ENCODE measurements around the gene USP48. TPM values are rescaled to one million over a fixed set of nuclear protein-coding genes. Genes with fewer than 3 reads are reported as not detected.
A peak's percentile ranks its signal among the peaks of the same experiment; 100 is the strongest.

The USP48 gene
- total RNA-seq, 1 donor from 2014 or later, result 86.5 TPM

GRCh38 chr1:21704145-21704544 is 78.8 kb downstream of the USP48 start:
- Mint-ChIP-seq H3K27ac (no peak overlapping the region), H3K4me3 (no peak overlapping the region), H3K9me3 (no peaks in the 10 kb centered on the region), H3K4me1 (no peaks in the 10 kb centered on the region), H3K36me3 (peaks cover 31% of the 10 kb centered on the region), H3K27me3 (ENCODE audit: low read depth) (no peaks in the 10 kb centered on the region)
- no peak for DNase-seq (ENCODE audit: low spot score in 2 of 2, unreplicated experiment in 2 of 2)
- TF ChIP-seq CTCF (IDR thresholded peaks at IDR 0.05; ENCODE audit: unreplicated experiment), result no peak

GRCh38 chr1:21703318-21703963 is 79.5 kb downstream of the USP48 start:
- Mint-ChIP-seq H3K36me3 (peaks cover 34% of the 10 kb centered on the region), H3K9me3 (no peaks in the 10 kb centered on the region), H3K4me1 (no peaks in the 10 kb centered on the region), H3K27me3 (ENCODE audit: low read depth) (no peaks in the 10 kb centered on the region), H3K27ac (no peak overlapping the region), H3K4me3 (no peak overlapping the region)
- DNase-seq (ENCODE audit: low spot score in 2 of 2, unreplicated experiment in 2 of 2), result no peak
- peak; percentile 54 for TF ChIP-seq CTCF (IDR thresholded peaks at IDR 0.05; ENCODE audit: unreplicated experiment)

GRCh38 chr1:21702780-21703179 is 80.2 kb downstream of the USP48 start:
- no peak for DNase-seq (ENCODE audit: low spot score in 2 of 2, unreplicated experiment in 2 of 2)
- no peaks in the 10 kb centered on the region for H3K4me1 Mint-ChIP-seq
- H3K9me3 Mint-ChIP-seq, result no peaks in the 10 kb centered on the region
- peaks cover 39% of the 10 kb centered on the region for H3K36me3 Mint-ChIP-seq
- H3K4me3 Mint-ChIP-seq, result no peak overlapping the region
- no peaks in the 10 kb centered on the region for H3K27me3 Mint-ChIP-seq (ENCODE audit: low read depth)
- no peak for TF ChIP-seq CTCF (IDR thresholded peaks at IDR 0.05; ENCODE audit: unreplicated experiment)
- no peak overlapping the region for H3K27ac Mint-ChIP-seq

- Mint-ChIP-seq H3K36me3 (peaks cover 37% of the 10 kb centered on the region), H3K27me3 (ENCODE audit: low read depth) (no peaks in the 10 kb centered on the region), H3K27ac (no peak overlapping the region), H3K4me1 (no peaks in the 10 kb centered on the region), H3K4me3 (no peak overlapping the region), H3K9me3 (no peaks in the 10 kb centered on the region)
- TF ChIP-seq CTCF (IDR thresholded peaks at IDR 0.05; ENCODE audit: unreplicated experiment), result no peak
- DNase-seq (ENCODE audit: low spot score in 2 of 2, unreplicated experiment in 2 of 2), result no peak
Measured at GRCh38 chr1:21701401-21701800, 81.5 kb downstream of the USP48 start.

- TF ChIP-seq CTCF (IDR thresholded peaks at IDR 0.05; ENCODE audit: unreplicated experiment), result no peak
- Mint-ChIP-seq H3K4me3 (no peak overlapping the region), H3K4me1 (no peaks in the 10 kb centered on the region), H3K9me3 (no peaks in the 10 kb centered on the region), H3K27ac (no peak overlapping the region), H3K27me3 (ENCODE audit: low read depth) (no peaks in the 10 kb centered on the region), H3K36me3 (peaks cover 35% of the 10 kb centered on the region)
- no peak for DNase-seq (ENCODE audit: low spot score in 2 of 2, unreplicated experiment in 2 of 2)
Measured at GRCh38 chr1:21700094-21700493, 82.9 kb downstream of the USP48 start.

GRCh38 chr1:21696931-21697330 is 86.0 kb downstream of the USP48 start:
- H3K27ac Mint-ChIP-seq, result no peak overlapping the region
- no peak overlapping the region for H3K4me3 Mint-ChIP-seq
- H3K4me1 Mint-ChIP-seq, result peaks cover 5% of the 10 kb centered on the region
- peaks cover 49% of the 10 kb centered on the region for H3K36me3 Mint-ChIP-seq
- TF ChIP-seq CTCF (IDR thresholded peaks at IDR 0.05; ENCODE audit: unreplicated experiment), result no peak
- H3K27me3 Mint-ChIP-seq (ENCODE audit: low read depth), result no peaks in the 10 kb centered on the region
- no peaks in the 10 kb centered on the region for H3K9me3 Mint-ChIP-seq
- DNase-seq (ENCODE audit: low spot score in 2 of 2, unreplicated experiment in 2 of 2), result no peak

Data from mesothelial cell of epicardium (in vitro differentiated cells).